A549 (cell line): ENCODE results near the gene RAP2A.

ENCODE experiments used
- CTCF ChIP-seq: fragments of >200 bp; sonication (Bioruptor Twin); formaldehyde crosslinking; IDR thresholded peaks from 3 replicates; pipeline ENCODE4 v1.5.1; 2016
- POLR2A ChIP-seq: IDR thresholded peaks from 2 replicates; pipeline ENCODE4 v1.6.1; 2012; ENCODE audit warnings: mild to moderate bottlenecking, low read length

DNA sequence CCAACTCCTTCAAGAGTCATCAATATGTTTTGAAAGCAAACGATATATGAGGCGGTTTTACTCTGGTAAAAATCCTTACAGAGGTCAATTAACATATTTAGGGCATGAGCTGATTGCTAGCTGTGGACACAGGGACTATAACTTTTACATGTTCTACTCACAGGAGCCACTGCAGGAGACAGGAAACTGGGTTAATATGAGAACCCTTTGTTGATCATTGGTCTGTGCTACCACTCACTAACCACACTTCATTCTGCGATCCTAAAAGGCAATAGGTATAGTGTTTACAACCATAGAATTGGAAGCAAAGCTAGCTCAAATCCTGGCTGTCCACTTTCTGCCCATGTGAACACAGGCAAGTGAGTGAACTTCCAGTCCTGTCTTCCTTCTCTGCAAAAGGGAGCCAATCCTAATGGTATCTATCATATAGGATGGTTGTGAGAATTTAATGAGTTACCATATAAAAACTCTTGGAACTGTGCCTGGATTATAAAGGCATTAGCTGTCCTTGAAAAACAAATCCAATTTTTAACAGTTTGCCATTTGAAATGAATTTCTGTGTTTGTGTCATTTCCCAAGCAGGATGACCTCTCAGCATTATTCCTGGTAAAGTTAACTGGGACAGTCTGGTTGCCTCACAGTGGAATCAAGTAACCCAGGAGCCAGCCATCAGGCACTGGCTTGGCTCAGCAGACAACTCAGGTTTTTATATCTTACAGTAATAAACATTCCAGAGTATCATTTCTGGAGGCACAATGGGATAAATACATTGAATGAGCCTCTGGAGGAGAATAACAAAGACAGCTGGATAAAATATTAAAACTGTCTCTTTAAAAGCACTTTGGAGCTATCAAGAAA lies 29.8 kb upstream of the RAP2A start:
- TF ChIP-seq POLR2A (no peak), CTCF (no peak)
